Hepatocyte (in vitro differentiated cells): ENCODE results near the gene CD46. TPM values are rescaled to one million over a fixed set of nuclear protein-coding genes. Genes with fewer than 3 reads are reported as not detected.

Experiments used
- DNase-seq: peaks from one replicate; pipeline ENCODE4 v3.0.0-alpha.2; 2016; ENCODE audit warnings: low spot score
- H2AFZ ChIP-seq: fragments of 200-600 bp; sonication (generic); 2 replicates; pipeline ENCODE4 v1.6.0; 2016; ENCODE audit warnings: antibody characterized with exemption, mild to moderate bottlenecking
- H3K27ac ChIP-seq: fragments of 200-600 bp; sonication (generic); 2 replicates; pipeline ENCODE4 v1.5.1; 2016; ENCODE audit warnings: mild to moderate bottlenecking
- H3K27me3 ChIP-seq: fragments of 200-600 bp; sonication (generic); 2 replicates; pipeline ENCODE4 v1.6.1; 2016
- H3K36me3 ChIP-seq: fragments of 200-600 bp; sonication (generic); replicated peaks from 2 replicates; pipeline ENCODE4 v1.5.1; 2016; ENCODE audit warnings: low read depth; ENCODE audit not compliant: insufficient read depth
- H3K4me1 ChIP-seq: fragments of 200-600 bp; sonication (generic); 2 replicates; pipeline ENCODE4 v1.5.1; 2016; ENCODE audit warnings: mild to moderate bottlenecking, moderate library complexity; ENCODE audit not compliant: insufficient read depth
- H3K4me2 ChIP-seq: fragments of 200-600 bp; sonication (generic); 2 replicates; pipeline ENCODE4 v1.6.0; 2016
- H3K4me3 ChIP-seq: fragments of 200-600 bp; sonication (generic); 2 replicates; pipeline ENCODE4 v1.5.1; 2016; ENCODE audit warnings: mild to moderate bottlenecking
- H3K79me2 ChIP-seq: fragments of 200-600 bp; sonication (generic); 2 replicates; pipeline ENCODE4 v1.6.0; 2017; ENCODE audit warnings: mild to moderate bottlenecking
- H3K9me2 ChIP-seq: fragments of 200-600 bp; sonication (generic); replicated peaks from 2 replicates; pipeline ENCODE4 v1.6.0; 2017; ENCODE audit warnings: mild to moderate bottlenecking; ENCODE audit not compliant: insufficient read depth
- H3K9me3 ChIP-seq: fragments of 200-600 bp; sonication (generic); 2 replicates; pipeline ENCODE4 v1.5.1; 2016; ENCODE audit warnings: low read depth, mild to moderate bottlenecking
- H4K20me1 ChIP-seq: fragments of 200-600 bp; sonication (generic); 2 replicates; pipeline ENCODE4 v1.6.0; 2016; ENCODE audit warnings: mild to moderate bottlenecking; ENCODE audit not compliant: insufficient read depth, poor library complexity, severe bottlenecking
- EZH2 ChIP-seq: fragments of 200-600 bp; sonication (generic); IDR thresholded peaks from 2 replicates; pipeline ENCODE4 v1.6.1; 2016; ENCODE audit warnings: antibody characterized with exemption, mild to moderate bottlenecking, borderline replicate concordance
- EZH2phosphoT487 ChIP-seq: fragments of 200-600 bp; sonication (generic); IDR thresholded peaks from one replicate; pipeline ENCODE4 v1.6.1; 2018; ENCODE audit warnings: antibody characterized with exemption, mild to moderate bottlenecking, low read depth, moderate library complexity; ENCODE audit not compliant: unreplicated experiment, severe bottlenecking
- WGBS: methylation state at CpG from one replicate; pipeline ENCODE4 v1.1.6; 2016; ENCODE audit warnings: low lambda C conversion rate; ENCODE audit errors: missing lambda C conversion rate; 5-methylcytosine and 5-hydroxymethylcytosine counted together
- polyA plus RNA-seq: library from polyadenylated mRNA; unstranded; fragments of >200 nt; fragmentation: Nextera tagmentation; extraction: Ambion mirVana; gene quantifications from 2 replicates; pipeline ENCODE4 v1.2.1, GENCODE V29; 2016
- total RNA-seq: library from RNA; depleted of rRNA; stranded (reverse); fragments of >200 nt; gene quantifications from 2 replicates; pipeline ENCODE4 v1.2.3, GENCODE V29; 2014
- TF ChIP-seq, protein P1 (sequence below): fragments of 200-600 bp; sonication (generic); IDR thresholded peaks from 2 replicates; pipeline ENCODE4 v1.5.1; 2016; ENCODE audit warnings: antibody characterized with exemption, mild to moderate bottlenecking; ENCODE audit not compliant: poor library complexity

The CD46 gene
- total and polyA plus RNA-seq, 2 experiments from 2014 or later = 176 to 228 TPM

DNA sequence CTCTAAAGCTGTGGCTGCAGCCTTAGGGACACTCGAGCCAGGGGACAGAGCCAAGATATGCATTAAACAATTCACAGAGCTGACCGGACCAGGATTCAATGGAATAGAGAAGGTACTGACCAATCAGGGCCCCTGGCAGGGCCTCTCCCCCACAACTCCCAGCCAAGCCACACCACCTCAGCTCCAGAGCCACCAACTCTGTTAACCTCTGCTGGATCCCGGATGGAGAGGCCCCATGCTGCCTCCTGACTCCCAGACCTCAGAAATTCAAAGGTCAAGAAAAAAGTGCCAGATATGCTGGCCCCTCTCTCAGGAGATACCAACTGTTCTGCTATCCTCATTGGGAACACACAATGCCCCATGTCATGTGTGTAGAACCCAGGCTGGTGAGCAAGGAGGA lies 62.1 kb downstream of the CD46 start:
- Histone ChIP-seq H3K4me2 (no peak overlapping the region), H3K27ac (no peak overlapping the region), H3K27me3 (no peaks in the 10 kb centered on the region), H4K20me1 (no peaks in the 10 kb centered on the region), H3K36me3 (no peaks in the 10 kb centered on the region), H3K9me3 (no peaks in the 10 kb centered on the region), H3K9me2 (no peaks in the 10 kb centered on the region), H3K4me3 (no peak overlapping the region), H3K79me2 (no peaks in the 10 kb centered on the region), H3K4me1 (no peaks in the 10 kb centered on the region), H2AFZ (no peak overlapping the region)
- TF ChIP-seq EZH2 (no peak), EZH2phosphoT487 (no peak)
- TF ChIP-seq, protein P1, sequence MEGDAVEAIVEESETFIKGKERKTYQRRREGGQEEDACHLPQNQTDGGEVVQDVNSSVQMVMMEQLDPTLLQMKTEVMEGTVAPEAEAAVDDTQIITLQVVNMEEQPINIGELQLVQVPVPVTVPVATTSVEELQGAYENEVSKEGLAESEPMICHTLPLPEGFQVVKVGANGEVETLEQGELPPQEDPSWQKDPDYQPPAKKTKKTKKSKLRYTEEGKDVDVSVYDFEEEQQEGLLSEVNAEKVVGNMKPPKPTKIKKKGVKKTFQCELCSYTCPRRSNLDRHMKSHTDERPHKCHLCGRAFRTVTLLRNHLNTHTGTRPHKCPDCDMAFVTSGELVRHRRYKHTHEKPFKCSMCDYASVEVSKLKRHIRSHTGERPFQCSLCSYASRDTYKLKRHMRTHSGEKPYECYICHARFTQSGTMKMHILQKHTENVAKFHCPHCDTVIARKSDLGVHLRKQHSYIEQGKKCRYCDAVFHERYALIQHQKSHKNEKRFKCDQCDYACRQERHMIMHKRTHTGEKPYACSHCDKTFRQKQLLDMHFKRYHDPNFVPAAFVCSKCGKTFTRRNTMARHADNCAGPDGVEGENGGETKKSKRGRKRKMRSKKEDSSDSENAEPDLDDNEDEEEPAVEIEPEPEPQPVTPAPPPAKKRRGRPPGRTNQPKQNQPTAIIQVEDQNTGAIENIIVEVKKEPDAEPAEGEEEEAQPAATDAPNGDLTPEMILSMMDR = no peak
- WGBS = 88% methylated on average over 3 of the region's 3 CpGs
- DNase-seq = no peak

DNA sequence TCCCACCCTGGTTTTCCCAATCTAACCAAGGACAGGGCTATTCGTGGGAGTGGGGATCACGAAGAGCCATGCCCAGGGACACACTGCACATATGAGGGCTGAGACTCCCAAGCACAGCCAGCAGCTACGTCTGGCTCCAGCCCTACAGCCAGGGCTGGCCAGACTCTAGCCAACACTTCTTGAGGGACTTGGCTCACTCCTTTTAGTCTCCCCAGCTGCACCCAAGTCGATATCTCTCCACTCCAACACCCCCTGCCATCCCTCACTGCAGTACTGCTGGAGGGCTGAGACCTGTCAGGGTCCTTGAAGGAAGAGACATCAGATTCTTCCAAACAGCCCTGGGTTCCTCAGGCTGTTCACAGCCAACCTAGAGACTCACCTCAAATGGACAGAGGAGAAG lies 62.6 kb downstream of the CD46 start:
- 96% methylated on average over 4 of the region's 4 CpGs for WGBS
- no peaks in the 10 kb centered on the region for H4K20me1 ChIP-seq

DNA sequence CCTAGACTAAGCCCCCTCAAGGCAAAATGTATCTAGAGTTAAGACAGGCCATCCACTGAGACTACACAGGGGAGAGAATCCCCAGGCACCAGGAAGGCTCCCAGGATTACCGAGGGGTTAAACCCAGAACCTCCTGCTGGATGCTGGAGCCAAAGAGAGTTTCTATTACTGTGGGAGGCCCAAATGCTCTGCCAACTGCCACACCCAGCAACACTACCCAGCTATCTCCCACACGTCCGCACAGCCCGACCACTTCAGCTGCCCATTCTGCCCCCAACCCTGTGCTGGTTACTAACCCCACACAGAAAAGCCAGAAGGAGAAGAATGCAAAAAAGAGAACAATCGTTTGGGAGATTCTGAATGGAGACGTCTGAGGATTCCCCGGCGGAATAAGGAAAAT lies 63.6 kb downstream of the CD46 start:
- no peak for DNase-seq
- Histone ChIP-seq H3K4me1 (no peaks in the 10 kb centered on the region), H3K4me3 (no peak overlapping the region), H3K27ac (no peak overlapping the region), H2AFZ (no peak overlapping the region), H3K36me3 (no peaks in the 10 kb centered on the region), H3K4me2 (no peak overlapping the region), H3K79me2 (no peaks in the 10 kb centered on the region), H3K27me3 (no peaks in the 10 kb centered on the region), H4K20me1 (no peaks in the 10 kb centered on the region), H3K9me3 (no peaks in the 10 kb centered on the region), H3K9me2 (no peaks in the 10 kb centered on the region)
- WGBS = 88% methylated on average over 8 of the region's 8 CpGs
- TF ChIP-seq EZH2phosphoT487 (no peak), EZH2 (no peak)
- TF ChIP-seq, protein P1 = no peak

More for the DNA sequence above, 62.6 kb downstream of the CD46 start:
- no peak for DNase-seq
- H3K79me2 ChIP-seq = no peaks in the 10 kb centered on the region
- no peaks in the 10 kb centered on the region for H3K9me3 ChIP-seq
- H3K4me3 ChIP-seq = no peak overlapping the region
- H3K27me3 ChIP-seq = no peaks in the 10 kb centered on the region
- H2AFZ ChIP-seq = no peak overlapping the region
- H3K27ac ChIP-seq = no peak overlapping the region
- TF ChIP-seq EZH2 (no peak), EZH2phosphoT487 (no peak)
- TF ChIP-seq, protein P1 = no peak
- no peaks in the 10 kb centered on the region for H3K9me2 ChIP-seq
- H3K4me1 ChIP-seq = no peaks in the 10 kb centered on the region
- no peak overlapping the region for H3K4me2 ChIP-seq
- no peaks in the 10 kb centered on the region for H3K36me3 ChIP-seq

DNA sequence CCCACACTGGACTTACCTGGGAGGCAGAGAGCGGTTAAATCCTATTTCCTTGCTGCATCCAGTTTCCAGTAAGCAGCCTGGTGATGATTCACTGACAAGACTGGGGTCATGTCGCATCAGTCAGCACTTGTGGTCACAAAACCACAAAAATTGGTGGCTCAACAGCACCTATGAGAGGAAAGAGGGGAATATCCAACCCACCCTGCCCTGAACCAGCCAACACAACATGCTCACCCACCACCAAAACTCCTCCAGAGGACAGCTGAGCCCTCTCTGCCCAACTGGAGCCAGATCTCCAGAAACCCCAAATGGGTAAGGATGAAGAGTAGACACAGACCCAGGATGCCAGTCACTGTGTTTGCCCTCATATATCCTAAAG lies 64.0 kb downstream of the CD46 start:
- TF ChIP-seq, protein P1 = no peak
- no peak for TF ChIP-seq EZH2phosphoT487
- TF ChIP-seq EZH2 = no peak
- H3K9me2 ChIP-seq = no peaks in the 10 kb centered on the region
- DNase-seq = no peak
- H3K4me2 ChIP-seq = no peak overlapping the region
- H3K79me2 ChIP-seq = no peaks in the 10 kb centered on the region
- H3K36me3 ChIP-seq = no peaks in the 10 kb centered on the region
- no peak overlapping the region for H3K4me3 ChIP-seq
- H3K27ac ChIP-seq = no peak overlapping the region
- H3K9me3 ChIP-seq = no peaks in the 10 kb centered on the region
- no peaks in the 10 kb centered on the region for H3K27me3 ChIP-seq
- H2AFZ ChIP-seq = no peak overlapping the region
- H3K4me1 ChIP-seq = no peaks in the 10 kb centered on the region
- no peaks in the 10 kb centered on the region for H4K20me1 ChIP-seq
- 96% methylated on average over 2 of the region's 2 CpGs for WGBS
